ENCODE measurements around the gene ALDH5A1.

GRCh38 chr6:24549158-24549557, 54.4 kb downstream of the ALDH5A1 start:
- TF ChIP-seq POLR2AphosphoS5 (IDR thresholded peaks at IDR 0.05; ENCODE audit: low read depth, low read length), result no peak
- no peak for TF ChIP-seq TAF1 (IDR thresholded peaks at IDR 0.05; ENCODE audit: borderline replicate concordance, insufficient read depth, low read length)
- TF ChIP-seq REST (IDR thresholded peaks at IDR 0.05; ENCODE audit: insufficient read depth in 1 of 2, low read depth in 2 of 2, low read length in 2 of 2), result no peak
- no peak for TF ChIP-seq SIN3A (IDR thresholded peaks at IDR 0.05; ENCODE audit: borderline replicate concordance, insufficient read depth, low read length)
- TF ChIP-seq FOXP2 (optimal IDR thresholded peaks at IDR 0.05; ENCODE audit: borderline replicate concordance, extremely low read depth, extremely low read length, insufficient read depth), result no peak

Data from PFSK-1 (cell line).